OCI-M1 (cell line): ENCODE measurements around the gene OPRL1.

Source experiments
- DNase-seq: peaks from one replicate; lab custom pipeline; 2025; lab: John Stamatoyannopoulos, UW

OPRL1 gene

GRCh38 chr20:64056889-64057627 lies 22.8 kb upstream of the OPRL1 start:
- DNase-seq = no peak

GRCh38 chr20:64057628-64058498 lies 22.0 kb upstream of the OPRL1 start:
- DNase-seq = peak; percentile 67

GRCh38 chr20:64058536-64058935 lies 21.3 kb upstream of the OPRL1 start:
- no peak for DNase-seq

GRCh38 chr20:64062276-64062595 lies 17.6 kb upstream of the OPRL1 start:
- no peak for DNase-seq

- DNase-seq = peak; percentile 92
Observed at GRCh38 chr20:64062596-64063388, 17.1 kb upstream of the OPRL1 start, which contains the start of gene TCEA2. Gene TCEA2, plus strand, starts transcription at chr20:64063198. Its CDS starts 115 bp downstream, at chr20:64063313.

- no peak for DNase-seq
Observed at GRCh38 chr20:64063389-64064144, 16.3 kb upstream of the OPRL1 start.

- no peak for DNase-seq
Observed at GRCh38 chr20:64064145-64064698, 15.7 kb upstream of the OPRL1 start.

GRCh38 chr20:64065062-64065973 lies 14.6 kb upstream of the OPRL1 start:
- DNase-seq = no peak

GRCh38 chr20:64065974-64066343 lies 13.9 kb upstream of the OPRL1 start:
- peak; percentile 51 for DNase-seq

GRCh38 chr20:64067005-64067632 lies 12.8 kb upstream of the OPRL1 start:
- DNase-seq = no peak

GRCh38 chr20:64067733-64068307 lies 12.1 kb upstream of the OPRL1 start:
- DNase-seq = no peak

- DNase-seq = peak; percentile 87
Observed at GRCh38 chr20:64068386-64069208, 11.3 kb upstream of the OPRL1 start.

GRCh38 chr20:64069209-64069613 lies 10.7 kb upstream of the OPRL1 start:
- no peak for DNase-seq

- peak; percentile 53 for DNase-seq
Observed at GRCh38 chr20:64069614-64070243, 10.2 kb upstream of the OPRL1 start.

GRCh38 chr20:64070244-64070993 lies 9.5 kb upstream of the OPRL1 start:
- no peak for DNase-seq

- DNase-seq = no peak
Observed at GRCh38 chr20:64071341-64072332, 8.2 kb upstream of the OPRL1 start.
